Pulmonary artery endothelial cell (primary cell): ENCODE data around the gene DPP9. TPM values are rescaled to one million over a fixed set of nuclear protein-coding genes. Genes with fewer than 3 reads are reported as not detected.
A peak's percentile ranks its signal among the peaks of the same experiment; 100 is the strongest.

ENCODE experiments used
- DNase-seq: peaks from one replicate; pipeline ENCODE4 v3.0.0-alpha.2; 2011; ENCODE audit warnings: low read depth, low spot score
- total RNA-seq: library from RNA; depleted of rRNA; stranded (reverse); fragments of >200 nt; gene quantifications from 2 replicates; pipeline ENCODE4 v1.2.3, GENCODE V29; 2014

Gene DPP9
- total RNA-seq, 1 donor from 2014 or later: 24.5 TPM

GRCh38 chr19:4709440-4710280 is 14.0 kb downstream of the DPP9 start:
- DNase-seq: no peak

- DNase-seq: no peak
Observed at GRCh38 chr19:4707956-4708650, 15.5 kb downstream of the DPP9 start.

GRCh38 chr19:4707322-4707721 is 16.3 kb downstream of the DPP9 start:
- no peak for DNase-seq

GRCh38 chr19:4705413-4706131 is 18.1 kb downstream of the DPP9 start:
- DNase-seq: no peak

GRCh38 chr19:4704317-4704673 is 19.3 kb downstream of the DPP9 start:
- no peak for DNase-seq

GRCh38 chr19:4703671-4704316 is 19.8 kb downstream of the DPP9 start:
- DNase-seq: no peak

- no peak for DNase-seq
Observed at GRCh38 chr19:4702764-4703163, 20.9 kb downstream of the DPP9 start.

- DNase-seq: no peak
Observed at GRCh38 chr19:4701557-4701956, 22.1 kb downstream of the DPP9 start.

GRCh38 chr19:4700693-4700970 is 23.0 kb downstream of the DPP9 start:
- no peak for DNase-seq

- DNase-seq: no peak
Observed at GRCh38 chr19:4699826-4700692, 23.6 kb downstream of the DPP9 start.

GRCh38 chr19:4697304-4697703 is 26.3 kb downstream of the DPP9 start:
- DNase-seq: no peak

- DNase-seq: no peak
Observed at GRCh38 chr19:4695224-4695731, 28.4 kb downstream of the DPP9 start.

- DNase-seq: peak; percentile 71
Observed at GRCh38 chr19:4694211-4694987, 29.2 kb downstream of the DPP9 start.

GRCh38 chr19:4693471-4694121 is 30.0 kb downstream of the DPP9 start:
- DNase-seq: no peak

GRCh38 chr19:4693078-4693350 is 30.6 kb downstream of the DPP9 start:
- DNase-seq: no peak

GRCh38 chr19:4692251-4693077 is 31.2 kb downstream of the DPP9 start:
- no peak for DNase-seq

- DNase-seq: no peak
Observed at GRCh38 chr19:4691373-4691772, 32.3 kb downstream of the DPP9 start.

- no peak for DNase-seq
Observed at GRCh38 chr19:4690361-4690760, 33.3 kb downstream of the DPP9 start.

- no peak for DNase-seq
Observed at GRCh38 chr19:4689403-4689802, 34.2 kb downstream of the DPP9 start.
